Measurements from ENCODE around the gene PAX5. TPM values are rescaled to one million over a fixed set of nuclear protein-coding genes. Genes with fewer than 3 reads are reported as not detected.

PAX5 gene
- total RNA-seq, 3 donors from 2014 or later, result 1.2 to 8.6 (median 1.7) TPM

GRCh38 chr9:36835271-36835996 lies 198.6 kb downstream of the PAX5 start:
- ATAC-seq, result no peak
- DNase-seq, result no peak
- H3K36me3 Mint-ChIP-seq (ENCODE audit: insufficient read depth), result no peaks in the 10 kb centered on the region
- no peak overlapping the region for H3K4me3 Mint-ChIP-seq
- no peaks in the 10 kb centered on the region for H3K4me1 Mint-ChIP-seq (ENCODE audit: low read depth)
- peaks cover 2% of the 10 kb centered on the region for H3K27me3 Mint-ChIP-seq (ENCODE audit: low read depth)
- no peaks in the 10 kb centered on the region for H3K9me3 Mint-ChIP-seq

- Mint-ChIP-seq H3K4me3 (no peak overlapping the region), H3K9me3 (no peaks in the 10 kb centered on the region), H3K27me3 (ENCODE audit: low read depth) (peaks cover 2% of the 10 kb centered on the region), H3K36me3 (ENCODE audit: insufficient read depth) (no peaks in the 10 kb centered on the region), H3K4me1 (ENCODE audit: low read depth) (no peaks in the 10 kb centered on the region)
- ATAC-seq (no peak), DNase-seq (no peak)
Observed at GRCh38 chr9:36834736-36835135, 199.3 kb downstream of the PAX5 start.

- Mint-ChIP-seq H3K4me1 (ENCODE audit: low read depth) (no peaks in the 10 kb centered on the region), H3K9me3 (no peaks in the 10 kb centered on the region), H3K27me3 (ENCODE audit: low read depth) (peaks cover 2% of the 10 kb centered on the region), H3K36me3 (ENCODE audit: insufficient read depth) (no peaks in the 10 kb centered on the region), H3K4me3 (no peak overlapping the region)
- ATAC-seq (no peak), DNase-seq (no peak)
Observed at GRCh38 chr9:36833954-36834353, 200.1 kb downstream of the PAX5 start.

- Mint-ChIP-seq H3K27me3 (ENCODE audit: low read depth) (peaks cover 4% of the 10 kb centered on the region), H3K36me3 (ENCODE audit: insufficient read depth) (no peaks in the 10 kb centered on the region), H3K4me1 (ENCODE audit: low read depth) (no peaks in the 10 kb centered on the region), H3K4me3 (no peak overlapping the region), H3K9me3 (no peaks in the 10 kb centered on the region)
- ATAC-seq, result no peak
- no peak for DNase-seq
Observed at GRCh38 chr9:36832164-36832795, 201.8 kb downstream of the PAX5 start.

- ATAC-seq, result no peak
- no peak for DNase-seq
- H3K27me3 Mint-ChIP-seq (ENCODE audit: low read depth), result peaks cover 10% of the 10 kb centered on the region
Observed at GRCh38 chr9:36831381-36832161, 202.5 kb downstream of the PAX5 start.

GRCh38 chr9:36828611-36829013 lies 205.5 kb downstream of the PAX5 start:
- H3K9me3 Mint-ChIP-seq, result no peaks in the 10 kb centered on the region
- H3K4me1 Mint-ChIP-seq (ENCODE audit: low read depth), result no peaks in the 10 kb centered on the region
- no peak for DNase-seq
- ATAC-seq, result no peak
- H3K36me3 Mint-ChIP-seq (ENCODE audit: insufficient read depth), result no peaks in the 10 kb centered on the region
- peaks cover 12% of the 10 kb centered on the region for H3K27me3 Mint-ChIP-seq (ENCODE audit: low read depth)
- H3K4me3 Mint-ChIP-seq, result no peak overlapping the region

More at GRCh38 chr9:36831381-36832161, 202.5 kb downstream of the PAX5 start:
- Mint-ChIP-seq H3K36me3 (ENCODE audit: insufficient read depth) (no peaks in the 10 kb centered on the region), H3K4me1 (ENCODE audit: low read depth) (no peaks in the 10 kb centered on the region), H3K4me3 (no peak overlapping the region), H3K9me3 (no peaks in the 10 kb centered on the region)

- H3K27me3 Mint-ChIP-seq (ENCODE audit: low read depth), result peaks cover 10% of the 10 kb centered on the region
- ATAC-seq, result no peak
- no peaks in the 10 kb centered on the region for H3K4me1 Mint-ChIP-seq (ENCODE audit: low read depth)
- no peaks in the 10 kb centered on the region for H3K9me3 Mint-ChIP-seq
- no peak for DNase-seq
- no peaks in the 10 kb centered on the region for H3K36me3 Mint-ChIP-seq (ENCODE audit: insufficient read depth)
- no peak overlapping the region for H3K4me3 Mint-ChIP-seq
Observed at GRCh38 chr9:36827593-36827992, 206.5 kb downstream of the PAX5 start.

GRCh38 chr9:36826581-36826980 lies 207.5 kb downstream of the PAX5 start:
- DNase-seq (no peak), ATAC-seq (no peak)
- no peaks in the 10 kb centered on the region for H3K36me3 Mint-ChIP-seq (ENCODE audit: insufficient read depth)
- H3K4me1 Mint-ChIP-seq (ENCODE audit: low read depth), result no peaks in the 10 kb centered on the region
- no peak overlapping the region for H3K4me3 Mint-ChIP-seq
- H3K9me3 Mint-ChIP-seq, result no peaks in the 10 kb centered on the region
- peaks cover 10% of the 10 kb centered on the region for H3K27me3 Mint-ChIP-seq (ENCODE audit: low read depth)

- no peaks in the 10 kb centered on the region for H3K36me3 Mint-ChIP-seq (ENCODE audit: insufficient read depth)
- H3K9me3 Mint-ChIP-seq, result no peaks in the 10 kb centered on the region
- peaks cover 14% of the 10 kb centered on the region for H3K27me3 Mint-ChIP-seq (ENCODE audit: low read depth)
- ATAC-seq, result no peak
- H3K4me1 Mint-ChIP-seq (ENCODE audit: low read depth), result no peaks in the 10 kb centered on the region
- no peak for DNase-seq
- no peak overlapping the region for H3K4me3 Mint-ChIP-seq
Observed at GRCh38 chr9:36825179-36825578, 208.9 kb downstream of the PAX5 start.

GRCh38 chr9:36823934-36824333 lies 210.1 kb downstream of the PAX5 start:
- Mint-ChIP-seq H3K36me3 (ENCODE audit: insufficient read depth) (no peaks in the 10 kb centered on the region), H3K27me3 (ENCODE audit: low read depth) (peaks cover 25% of the 10 kb centered on the region), H3K4me1 (ENCODE audit: low read depth) (no peaks in the 10 kb centered on the region), H3K4me3 (no peak overlapping the region), H3K9me3 (no peaks in the 10 kb centered on the region)
- DNase-seq (no peak), ATAC-seq (no peak)

GRCh38 chr9:36823466-36823865 lies 210.6 kb downstream of the PAX5 start:
- Mint-ChIP-seq H3K4me1 (ENCODE audit: low read depth) (no peaks in the 10 kb centered on the region), H3K27me3 (ENCODE audit: low read depth) (peaks cover 28% of the 10 kb centered on the region), H3K4me3 (no peak overlapping the region), H3K36me3 (ENCODE audit: insufficient read depth) (no peaks in the 10 kb centered on the region), H3K9me3 (no peaks in the 10 kb centered on the region)
- DNase-seq (no peak), ATAC-seq (no peak)

GRCh38 chr9:36822201-36822600 lies 211.9 kb downstream of the PAX5 start:
- no peaks in the 10 kb centered on the region for H3K4me1 Mint-ChIP-seq (ENCODE audit: low read depth)

GRCh38 chr9:36820392-36820861 lies 213.6 kb downstream of the PAX5 start:
- H3K36me3 Mint-ChIP-seq (ENCODE audit: insufficient read depth), result no peaks in the 10 kb centered on the region
- H3K4me1 Mint-ChIP-seq (ENCODE audit: low read depth), result no peaks in the 10 kb centered on the region
- DNase-seq, result no peak

More at GRCh38 chr9:36822201-36822600, 211.9 kb downstream of the PAX5 start:
- ATAC-seq (no peak), DNase-seq (no peak)
- no peak overlapping the region for H3K4me3 Mint-ChIP-seq
- H3K9me3 Mint-ChIP-seq, result no peaks in the 10 kb centered on the region
- no peaks in the 10 kb centered on the region for H3K36me3 Mint-ChIP-seq (ENCODE audit: insufficient read depth)
- peaks cover 32% of the 10 kb centered on the region for H3K27me3 Mint-ChIP-seq (ENCODE audit: low read depth)

GRCh38 chr9:36818965-36819870 lies 214.8 kb downstream of the PAX5 start:
- DNase-seq, result no peak
- no peaks in the 10 kb centered on the region for H3K4me1 Mint-ChIP-seq (ENCODE audit: low read depth)
- peaks cover 39% of the 10 kb centered on the region for H3K27me3 Mint-ChIP-seq (ENCODE audit: low read depth)
- ATAC-seq, result no peak
- no peaks in the 10 kb centered on the region for H3K36me3 Mint-ChIP-seq (ENCODE audit: insufficient read depth)
- no peaks in the 10 kb centered on the region for H3K9me3 Mint-ChIP-seq
- no peak overlapping the region for H3K4me3 Mint-ChIP-seq

More at GRCh38 chr9:36820392-36820861, 213.6 kb downstream of the PAX5 start:
- Mint-ChIP-seq H3K9me3 (no peaks in the 10 kb centered on the region), H3K27me3 (ENCODE audit: low read depth) (peaks cover 35% of the 10 kb centered on the region), H3K4me3 (no peak overlapping the region)
- ATAC-seq, result no peak

Measured in activated T-cell treated with anti-CD3 and anti-CD28 coated beads, Interleukin-2, amount 50 U/mL, for 4 hours (primary cell).